Measurements from ENCODE around the gene SMPD3.

Gene SMPD3

GRCh38 chr16:68411086-68411485 lies 37.2 kb downstream of the SMPD3 start:
- Mint-ChIP-seq H3K4me3 (no peak overlapping the region), H3K36me3 (ENCODE audit: low read depth) (no peaks in the 10 kb centered on the region), H3K4me1 (ENCODE audit: low read depth) (peaks cover 6% of the 10 kb centered on the region), H3K27me3 (no peaks in the 10 kb centered on the region), H3K9me3 (no peaks in the 10 kb centered on the region), H3K27ac (no peak overlapping the region)
- DNase-seq = peak; percentile 16

GRCh38 chr16:68408967-68409366 lies 39.3 kb downstream of the SMPD3 start:
- no peak overlapping the region for H3K27ac Mint-ChIP-seq
- no peaks in the 10 kb centered on the region for H3K36me3 Mint-ChIP-seq (ENCODE audit: low read depth)
- no peaks in the 10 kb centered on the region for H3K9me3 Mint-ChIP-seq
- no peak for DNase-seq
- no peaks in the 10 kb centered on the region for H3K4me1 Mint-ChIP-seq (ENCODE audit: low read depth)
- no peak overlapping the region for H3K4me3 Mint-ChIP-seq
- H3K27me3 Mint-ChIP-seq = no peaks in the 10 kb centered on the region

GRCh38 chr16:68408428-68408827 lies 39.9 kb downstream of the SMPD3 start:
- H3K9me3 Mint-ChIP-seq = no peaks in the 10 kb centered on the region
- no peak for DNase-seq
- no peak overlapping the region for H3K4me3 Mint-ChIP-seq
- no peak overlapping the region for H3K27ac Mint-ChIP-seq
- H3K36me3 Mint-ChIP-seq (ENCODE audit: low read depth) = no peaks in the 10 kb centered on the region
- H3K4me1 Mint-ChIP-seq (ENCODE audit: low read depth) = no peaks in the 10 kb centered on the region
- H3K27me3 Mint-ChIP-seq = no peaks in the 10 kb centered on the region

GRCh38 chr16:68406458-68407152 lies 41.7 kb downstream of the SMPD3 start:
- no peaks in the 10 kb centered on the region for H3K36me3 Mint-ChIP-seq (ENCODE audit: low read depth)
- H3K4me3 Mint-ChIP-seq = no peak overlapping the region
- H3K9me3 Mint-ChIP-seq = no peaks in the 10 kb centered on the region
- H3K4me1 Mint-ChIP-seq (ENCODE audit: low read depth) = peaks cover 5% of the 10 kb centered on the region
- no peak overlapping the region for H3K27ac Mint-ChIP-seq
- DNase-seq = no peak
- H3K27me3 Mint-ChIP-seq = no peaks in the 10 kb centered on the region

GRCh38 chr16:68404736-68405345 lies 43.5 kb downstream of the SMPD3 start:
- Mint-ChIP-seq H3K4me3 (no peak overlapping the region), H3K27me3 (no peaks in the 10 kb centered on the region), H3K9me3 (no peaks in the 10 kb centered on the region), H3K4me1 (ENCODE audit: low read depth) (peaks cover 20% of the 10 kb centered on the region), H3K36me3 (ENCODE audit: low read depth) (no peaks in the 10 kb centered on the region), H3K27ac (no peak overlapping the region)
- DNase-seq = no peak

- no peak for DNase-seq
- Mint-ChIP-seq H3K27me3 (no peaks in the 10 kb centered on the region), H3K4me1 (ENCODE audit: low read depth) (peaks cover 22% of the 10 kb centered on the region), H3K4me3 (no peak overlapping the region), H3K36me3 (ENCODE audit: low read depth) (no peaks in the 10 kb centered on the region), H3K9me3 (no peaks in the 10 kb centered on the region), H3K27ac (no peak overlapping the region)
Observed at GRCh38 chr16:68403704-68404103, 44.6 kb downstream of the SMPD3 start.

- Mint-ChIP-seq H3K4me3 (no peak overlapping the region), H3K36me3 (ENCODE audit: low read depth) (no peaks in the 10 kb centered on the region), H3K27ac (no peak overlapping the region), H3K4me1 (ENCODE audit: low read depth) (peaks cover 22% of the 10 kb centered on the region), H3K27me3 (no peaks in the 10 kb centered on the region), H3K9me3 (no peaks in the 10 kb centered on the region)
- no peak for DNase-seq
Observed at GRCh38 chr16:68403177-68403576, 45.1 kb downstream of the SMPD3 start.

- H3K9me3 Mint-ChIP-seq = no peaks in the 10 kb centered on the region
- no peaks in the 10 kb centered on the region for H3K36me3 Mint-ChIP-seq (ENCODE audit: low read depth)
- no peaks in the 10 kb centered on the region for H3K27me3 Mint-ChIP-seq
Observed at GRCh38 chr16:68402748-68403040, 45.6 kb downstream of the SMPD3 start.

GRCh38 chr16:68401871-68402747 lies 46.2 kb downstream of the SMPD3 start:
- Mint-ChIP-seq H3K4me3 (no peak overlapping the region), H3K27me3 (no peaks in the 10 kb centered on the region)

More at GRCh38 chr16:68402748-68403040, 45.6 kb downstream of the SMPD3 start:
- DNase-seq = no peak
- H3K27ac Mint-ChIP-seq = no peak overlapping the region
- peaks cover 22% of the 10 kb centered on the region for H3K4me1 Mint-ChIP-seq (ENCODE audit: low read depth)
- H3K4me3 Mint-ChIP-seq = no peak overlapping the region

GRCh38 chr16:68400924-68401460 lies 47.3 kb downstream of the SMPD3 start:
- no peaks in the 10 kb centered on the region for H3K36me3 Mint-ChIP-seq (ENCODE audit: low read depth)
- no peak for DNase-seq
- no peak overlapping the region for H3K4me3 Mint-ChIP-seq
- peak overlapping the region; percentile 31 for H3K27ac Mint-ChIP-seq
- H3K4me1 Mint-ChIP-seq (ENCODE audit: low read depth) = peaks cover 26% of the 10 kb centered on the region
- H3K9me3 Mint-ChIP-seq = no peaks in the 10 kb centered on the region
- H3K27me3 Mint-ChIP-seq = no peaks in the 10 kb centered on the region

More at GRCh38 chr16:68401871-68402747, 46.2 kb downstream of the SMPD3 start:
- Mint-ChIP-seq H3K4me1 (ENCODE audit: low read depth) (peaks cover 22% of the 10 kb centered on the region), H3K27ac (no peak overlapping the region), H3K36me3 (ENCODE audit: low read depth) (no peaks in the 10 kb centered on the region), H3K9me3 (no peaks in the 10 kb centered on the region)
- DNase-seq = no peak

- H3K27ac Mint-ChIP-seq = no peak overlapping the region
- H3K4me3 Mint-ChIP-seq = no peak overlapping the region
- H3K4me1 Mint-ChIP-seq (ENCODE audit: low read depth) = peaks cover 26% of the 10 kb centered on the region
- H3K27me3 Mint-ChIP-seq = no peaks in the 10 kb centered on the region
- H3K9me3 Mint-ChIP-seq = no peaks in the 10 kb centered on the region
- no peaks in the 10 kb centered on the region for H3K36me3 Mint-ChIP-seq (ENCODE audit: low read depth)
- no peak for DNase-seq
Observed at GRCh38 chr16:68400083-68400923, 48.0 kb downstream of the SMPD3 start.

GRCh38 chr16:68399456-68399855 lies 48.9 kb downstream of the SMPD3 start:
- H3K4me1 Mint-ChIP-seq (ENCODE audit: low read depth) = peaks cover 26% of the 10 kb centered on the region
- H3K27ac Mint-ChIP-seq = no peak overlapping the region
- H3K9me3 Mint-ChIP-seq = no peaks in the 10 kb centered on the region
- no peaks in the 10 kb centered on the region for H3K36me3 Mint-ChIP-seq (ENCODE audit: low read depth)
- no peak for DNase-seq
- H3K27me3 Mint-ChIP-seq = no peaks in the 10 kb centered on the region
- no peak overlapping the region for H3K4me3 Mint-ChIP-seq

GRCh38 chr16:68397710-68398201 lies 50.6 kb downstream of the SMPD3 start:
- Mint-ChIP-seq H3K4me1 (ENCODE audit: low read depth) (peaks cover 26% of the 10 kb centered on the region), H3K27me3 (no peaks in the 10 kb centered on the region), H3K36me3 (ENCODE audit: low read depth) (no peaks in the 10 kb centered on the region), H3K4me3 (no peak overlapping the region), H3K9me3 (no peaks in the 10 kb centered on the region), H3K27ac (no peak overlapping the region)
- DNase-seq = no peak

GRCh38 chr16:68396481-68396880 lies 51.8 kb downstream of the SMPD3 start:
- H3K4me3 Mint-ChIP-seq = no peak overlapping the region
- H3K4me1 Mint-ChIP-seq (ENCODE audit: low read depth) = peaks cover 21% of the 10 kb centered on the region
- peak; percentile 57 for DNase-seq
- H3K36me3 Mint-ChIP-seq (ENCODE audit: low read depth) = no peaks in the 10 kb centered on the region
- no peaks in the 10 kb centered on the region for H3K27me3 Mint-ChIP-seq
- peak overlapping the region; percentile 16 for H3K27ac Mint-ChIP-seq
- no peaks in the 10 kb centered on the region for H3K9me3 Mint-ChIP-seq

Measured in activated T-cell treated with anti-CD3 and anti-CD28 coated beads, Interleukin-2, amount 50 U/mL, for 24 hours (primary cell).